Hepatocyte (in vitro differentiated cells): ENCODE data around the gene CTNND2.

ENCODE experiments used
- CTCF ChIP-seq: fragments of 200-600 bp; sonication (generic); IDR thresholded peaks from 2 replicates; pipeline ENCODE4 v1.5.1; 2016; ENCODE audit warnings: antibody characterized with exemption, mild to moderate bottlenecking; ENCODE audit not compliant: poor library complexity
- EZH2 ChIP-seq: fragments of 200-600 bp; sonication (generic); IDR thresholded peaks from 2 replicates; pipeline ENCODE4 v1.6.1; 2016; ENCODE audit warnings: antibody characterized with exemption, mild to moderate bottlenecking, borderline replicate concordance
- EZH2phosphoT487 ChIP-seq: fragments of 200-600 bp; sonication (generic); IDR thresholded peaks from one replicate; pipeline ENCODE4 v1.6.1; 2018; ENCODE audit warnings: antibody characterized with exemption, mild to moderate bottlenecking, low read depth, moderate library complexity; ENCODE audit not compliant: unreplicated experiment, severe bottlenecking

GRCh38 chr5:11240293-11241190, 663.7 kb downstream of the CTNND2 start:
- TF ChIP-seq EZH2 = no peak
- TF ChIP-seq CTCF = no peak
- no peak for TF ChIP-seq EZH2phosphoT487
